AG04450 (cell line): ENCODE results near the gene RHBDD3. TPM values are rescaled to one million over a fixed set of nuclear protein-coding genes. Genes with fewer than 3 reads are reported as not detected.

ENCODE experiments used
- CTCF ChIA-PET: fragments of 300-600, 350-600 bp; formaldehyde crosslinking; extraction: SDS; loops from one replicate; lab custom pipeline; 2022; ENCODE audit warnings: antibody characterized with exemption, inconsistent platforms; lab: Charles Lee
- POLR2A ChIA-PET: fragments of 350-600 bp; formaldehyde crosslinking; extraction: SDS; loops from one replicate; lab custom pipeline; 2021; ENCODE audit warnings: antibody characterized with exemption, inconsistent platforms; lab: Yijun Ruan, JAX
- DNase-seq: peaks from one replicate; pipeline ENCODE4 v3.0.0-alpha.2; 2011; ENCODE audit warnings: low read depth, low spot score
- H3K27ac ChIP-seq: one replicate; pipeline ENCODE4 v1.5.1; 2012; ENCODE audit warnings: low read depth, low read length, control low read depth
- H3K27me3 ChIP-seq: one replicate; pipeline ENCODE4 v1.6.0; 2012; ENCODE audit warnings: low read length; ENCODE audit not compliant: control insufficient read depth, insufficient read depth
- H3K4me3 ChIP-seq: 2 replicates; pipeline ENCODE4 v1.5.1; 2011; ENCODE audit warnings: mild to moderate bottlenecking, low read depth, low read length, control low read depth
- H3K9me3 ChIP-seq: 2 replicates; pipeline ENCODE4 v1.5.1; 2012; ENCODE audit warnings: low read length; ENCODE audit not compliant: control insufficient read depth, insufficient read depth
- CTCF ChIP-seq: IDR thresholded peaks from 2 replicates; pipeline ENCODE4 v1.5.1; 2011; ENCODE audit warnings: low read depth, low read length, control low read depth, inconsistent platforms
- polyA plus RNA-seq: library from polyadenylated mRNA; depleted of rRNA; stranded (reverse); fragments of >200 nt; gene quantifications from 2 replicates; pipeline ENCODE4 v1.2.3, GENCODE V29; 2011

The RHBDD3 gene
- polyA plus RNA-seq, 1 experiment: 9.9 TPM

DNA sequence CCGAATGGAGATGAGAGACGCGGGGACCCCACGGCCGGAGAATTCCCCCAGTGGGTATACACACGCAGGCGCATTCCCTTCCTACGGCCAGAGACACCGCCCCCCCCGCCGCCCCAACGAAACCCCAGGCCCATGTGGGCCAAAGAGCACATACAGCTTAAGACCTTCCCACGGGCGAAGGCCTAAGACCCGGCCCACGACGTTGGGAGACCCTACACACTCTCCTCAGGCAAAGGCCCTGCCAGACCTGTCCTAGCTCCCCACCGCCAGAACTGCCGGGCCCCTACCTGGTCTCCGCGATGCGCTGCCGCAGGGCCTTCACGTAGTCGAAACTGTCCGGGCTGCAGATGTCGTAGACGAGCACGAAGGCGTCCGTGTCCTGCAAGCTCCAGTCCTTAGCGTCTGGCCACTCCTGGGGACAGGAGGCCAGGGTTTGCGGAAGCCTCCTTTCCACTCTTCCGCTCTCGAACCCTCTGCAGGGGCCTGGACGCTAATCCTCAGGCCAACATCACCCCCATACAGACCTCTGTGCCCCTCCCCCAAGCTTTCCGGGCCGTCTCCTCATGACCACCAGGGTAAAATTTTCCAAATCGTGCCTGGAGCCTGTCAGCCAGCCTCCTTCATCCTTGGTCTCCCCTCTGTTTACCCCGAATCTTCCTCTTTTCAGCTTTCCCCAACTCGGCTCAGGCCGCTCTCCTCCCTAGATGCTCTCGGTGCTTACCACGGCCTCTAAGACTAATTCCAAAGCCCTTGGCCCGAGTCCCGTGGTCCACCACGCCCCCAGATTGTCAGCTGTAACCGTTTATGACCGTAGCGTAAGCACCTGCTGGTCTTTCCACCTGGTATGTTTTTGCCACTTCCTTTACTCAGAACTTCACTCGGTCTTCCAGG lies 46.0 kb upstream of the RHBDD3 start:
- POLR2A ChIA-PET: no interaction called here
- TF ChIP-seq CTCF: no peak
- no peak overlapping the region for H3K4me3 ChIP-seq
- H3K27ac ChIP-seq: no peak overlapping the region
- peaks cover 9% of the 10 kb centered on the region; the same call in 1 of the 2 replicates for H3K9me3 ChIP-seq
- DNase-seq: no peak
- H3K27me3 ChIP-seq: peaks cover 36% of the 10 kb centered on the region
- CTCF ChIA-PET: interaction anchor here (1.2 kb wide), 1 partner anchor 10 kb away, joined by 4 read pairs; no protein-coding TSS in a partner anchor

GRCh38 chr22:29313126-29313575 lies 45.4 kb upstream of the RHBDD3 start:
- ChIA-PET POLR2A (no interaction called here), CTCF (interaction anchor here (1.2 kb wide), 1 partner anchor 9 kb away, joined by 4 read pairs; no protein-coding TSS in a partner anchor)
- TF ChIP-seq CTCF: peak; percentile 54
- no peak overlapping the region for H3K27ac ChIP-seq
- DNase-seq: no peak
- H3K4me3 ChIP-seq: no peak overlapping the region
- peaks cover 9% of the 10 kb centered on the region; the same call in 1 of the 2 replicates for H3K9me3 ChIP-seq
- peaks cover 36% of the 10 kb centered on the region for H3K27me3 ChIP-seq

GRCh38 chr22:29312218-29313125 lies 44.7 kb upstream of the RHBDD3 start:
- no peak overlapping the region for H3K27ac ChIP-seq
- TF ChIP-seq CTCF: no peak
- H3K27me3 ChIP-seq: peaks cover 36% of the 10 kb centered on the region
- DNase-seq: no peak
- CTCF ChIA-PET: interaction anchor here (1.2 kb wide), 1 partner anchor 9 kb away, joined by 4 read pairs; no protein-coding TSS in a partner anchor
- no peak overlapping the region for H3K4me3 ChIP-seq
- peaks cover 9% of the 10 kb centered on the region; the same call in 1 of the 2 replicates for H3K9me3 ChIP-seq
- POLR2A ChIA-PET: no interaction called here

DNA sequence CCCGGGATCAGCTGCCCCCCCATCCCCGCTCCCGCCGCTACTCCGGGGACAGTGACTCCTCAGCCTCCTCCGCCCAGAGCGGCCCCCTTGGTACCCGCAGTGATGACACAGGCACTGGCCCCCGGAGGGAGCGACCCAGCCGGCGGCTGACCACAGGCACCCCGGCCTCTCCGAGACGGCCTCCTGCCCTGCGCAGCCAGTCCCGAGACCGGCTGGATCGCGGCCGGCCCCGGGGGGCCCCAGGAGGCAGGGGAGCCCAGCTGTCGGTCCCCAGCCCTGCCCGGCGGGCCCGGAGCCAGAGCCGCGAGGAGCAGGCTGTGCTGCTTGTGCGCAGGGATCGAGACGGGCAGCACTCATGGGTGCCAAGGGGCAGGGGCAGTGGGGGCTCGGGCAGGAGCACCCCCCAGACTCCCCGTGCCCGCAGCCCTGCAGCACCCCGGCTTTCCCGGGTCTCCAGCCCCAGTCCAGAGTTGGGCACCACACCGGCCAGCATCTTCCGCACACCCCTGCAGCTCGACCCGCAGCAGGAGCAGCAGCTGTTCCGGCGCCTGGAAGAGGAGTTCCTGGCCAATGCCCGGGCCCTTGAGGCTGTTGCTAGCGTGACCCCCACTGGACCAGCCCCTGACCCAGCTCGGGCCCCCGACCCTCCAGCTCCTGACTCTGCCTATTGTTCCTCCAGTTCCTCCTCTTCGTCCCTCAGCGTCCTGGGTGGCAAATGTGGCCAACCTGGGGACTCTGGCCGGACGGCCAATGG lies 43.9 kb upstream of the RHBDD3 start:
- CTCF ChIA-PET: interaction anchor here (1.0 to 1.5 kb wide), 2 partner anchors 10 to 48 kb away, joined by 3 to 6 read pairs; no protein-coding TSS in a partner anchor
- DNase-seq: no peak
- Histone ChIP-seq H3K27me3 (peaks cover 30% of the 10 kb centered on the region), H3K27ac (no peak overlapping the region), H3K4me3 (no peak overlapping the region), H3K9me3 (peaks cover 9% of the 10 kb centered on the region; the same call in 1 of the 2 replicates)
- POLR2A ChIA-PET: interaction anchor here (1.0 kb wide), 1 partner anchor 43 kb away, joined by 4 read pairs; the partner anchor contains the start of gene EWSR1
- no peak for TF ChIP-seq CTCF
